SJSA1 (cell line): Measurements from ENCODE around the gene ATP13A2. TPM values are rescaled to one million over a fixed set of nuclear protein-coding genes. Genes with fewer than 3 reads are reported as not detected.
"Not testable (repeated sequence)": the region's sequence is repeated elsewhere in the genome, so short reads cannot be mapped to it uniquely, and the experiment has no call there.

Source experiments
- DNase-seq, 2 experiments: peaks; one replicate each; pipeline ENCODE4 v3.0.0-alpha.2; 2015 to 2020; ENCODE audit warnings: low spot score in 2 of 2, low read depth in 1 of 2
- H3K27ac ChIP-seq: fragments of 250-450 bp; sonication (Bioruptor Pico); 2 replicates; pipeline ENCODE4 v1.5.1; 2020; ENCODE audit warnings: mild to moderate bottlenecking, moderate library complexity
- H3K27me3 ChIP-seq: fragments of 250-450 bp; sonication (Bioruptor Pico); replicated peaks from 2 replicates; pipeline ENCODE4 v1.5.1; 2020; ENCODE audit warnings: mild to moderate bottlenecking, moderate library complexity
- H3K36me3 ChIP-seq: fragments of 250-450 bp; sonication (Bioruptor Pico); 2 replicates; pipeline ENCODE4 v1.5.1; 2020; ENCODE audit warnings: mild to moderate bottlenecking
- H3K4me1 ChIP-seq: fragments of 250-450 bp; sonication (Bioruptor Pico); replicated peaks from 2 replicates; pipeline ENCODE4 v1.6.1; 2021; ENCODE audit warnings: mild to moderate bottlenecking
- H3K4me3 ChIP-seq: fragments of 250-450 bp; sonication (Bioruptor Pico); 2 replicates; pipeline ENCODE4 v1.5.1; 2020; ENCODE audit warnings: mild to moderate bottlenecking
- H3K9me3 ChIP-seq: fragments of 250-450 bp; sonication (Bioruptor Pico); replicated peaks from 2 replicates; pipeline ENCODE4 v1.5.1; 2020; ENCODE audit warnings: mild to moderate bottlenecking
- total RNA-seq: library from RNA; depleted of rRNA; stranded (reverse); fragments of >200 nt; shearing (Covaris generic); gene quantifications from 2 replicates; pipeline ENCODE4 v1.2.3, GENCODE V29; 2014

Gene ATP13A2
- total RNA-seq, 1 experiment from 2014 or later: 15.2 TPM

- H3K4me1 ChIP-seq: peaks cover 11% of the 10 kb centered on the region
- H3K27me3 ChIP-seq: no peaks in the 10 kb centered on the region
- H3K36me3 ChIP-seq: no peaks in the 10 kb centered on the region
- no peak overlapping the region for H3K4me3 ChIP-seq
- H3K27ac ChIP-seq: no peak overlapping the region
- H3K9me3 ChIP-seq: no peaks in the 10 kb centered on the region
- no peak for DNase-seq
Observed at GRCh38 chr1:16975211-16975610, 36.5 kb downstream of the ATP13A2 start.

- Histone ChIP-seq H3K27me3 (no peaks in the 10 kb centered on the region), H3K4me3 (no peak overlapping the region), H3K27ac (no peak overlapping the region), H3K9me3 (no peaks in the 10 kb centered on the region), H3K36me3 (no peaks in the 10 kb centered on the region), H3K4me1 (peaks cover 4% of the 10 kb centered on the region; the same call in 1 of the 2 replicates)
- DNase-seq: no peak
Observed at GRCh38 chr1:16973215-16973614, 38.5 kb downstream of the ATP13A2 start.

DNA sequence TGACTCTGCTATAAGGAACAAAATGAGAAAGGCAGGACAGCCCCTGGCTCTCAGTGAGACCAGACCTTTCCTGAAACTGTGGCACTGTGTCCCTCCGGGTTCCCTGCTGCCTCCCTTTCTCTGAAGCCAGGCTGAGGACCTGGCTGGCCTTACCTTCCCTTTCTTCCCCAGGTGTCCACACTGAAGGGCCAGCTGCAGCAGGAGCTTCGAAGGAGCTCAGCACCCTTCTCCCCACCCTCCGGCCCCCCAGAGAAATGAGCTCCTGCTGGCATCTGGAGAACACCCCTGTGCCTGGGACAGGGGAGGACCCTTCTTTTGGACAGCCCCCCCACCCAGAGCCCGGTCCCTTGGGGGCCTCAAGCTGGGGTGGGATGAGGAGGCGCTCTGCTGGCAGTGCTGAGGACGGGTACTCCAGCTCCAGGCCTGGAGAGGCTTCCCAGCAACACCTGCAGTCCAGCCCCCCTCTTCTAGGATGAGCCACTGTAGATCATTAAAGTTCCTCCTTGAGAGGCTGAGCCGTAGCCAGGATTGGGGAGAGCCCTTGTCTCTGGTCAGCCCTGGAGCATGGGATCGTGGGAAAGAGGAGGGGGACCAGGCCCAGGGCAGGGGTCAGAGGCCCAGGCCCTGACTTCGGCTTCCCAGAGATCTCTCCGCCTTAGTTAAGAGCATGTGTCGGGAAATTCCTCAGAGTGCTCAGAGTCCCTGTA lies 39.4 kb downstream of the ATP13A2 start:
- H3K9me3 ChIP-seq: no peaks in the 10 kb centered on the region
- DNase-seq: peak in 1 of 2 experiments; percentile 31
- H3K4me1 ChIP-seq: peaks cover 10% of the 10 kb centered on the region
- H3K4me3 ChIP-seq: no peak overlapping the region
- H3K27ac ChIP-seq: no peak overlapping the region
- no peaks in the 10 kb centered on the region for H3K36me3 ChIP-seq
- no peaks in the 10 kb centered on the region for H3K27me3 ChIP-seq

DNA sequence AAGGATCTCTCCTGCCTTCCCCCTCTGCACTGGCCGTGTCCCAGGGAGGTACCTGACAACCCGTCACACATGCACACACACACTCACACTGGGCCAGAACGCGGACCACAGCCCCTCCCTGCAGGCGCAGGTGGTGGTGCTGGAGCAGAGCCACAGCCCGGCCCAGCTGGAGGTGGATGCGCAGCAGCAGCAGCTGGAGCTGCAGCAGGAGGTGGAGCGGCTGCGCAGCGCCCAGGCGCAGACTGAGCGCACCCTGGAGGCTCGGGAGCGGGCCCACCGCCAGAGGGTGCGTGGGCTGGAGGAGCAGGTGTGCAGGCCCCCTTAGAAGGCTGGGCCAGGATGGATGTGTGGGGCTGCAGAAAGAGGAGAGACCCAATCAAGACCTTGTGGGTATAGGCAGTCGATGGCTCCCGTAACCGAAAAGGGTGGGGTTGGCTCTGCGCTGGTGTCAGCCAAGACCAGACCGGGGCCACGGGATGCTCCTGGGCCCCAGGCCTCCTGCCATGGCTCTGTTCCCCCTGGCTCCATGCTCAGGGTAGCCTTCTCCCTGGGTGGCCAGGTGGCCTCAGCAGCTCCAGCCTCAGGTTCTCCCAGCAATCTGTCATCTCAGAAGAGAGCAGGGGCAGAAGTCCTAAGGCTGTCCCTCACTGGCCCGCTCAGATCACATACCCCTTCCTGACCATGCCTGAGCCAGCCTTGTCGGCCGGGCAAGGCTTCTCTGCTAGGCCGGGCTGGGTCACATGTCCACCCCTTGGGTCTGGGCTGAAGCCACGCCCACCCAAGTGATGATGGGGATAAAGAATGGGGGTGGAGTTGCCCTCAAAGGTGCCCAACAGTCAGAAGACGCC lies 40.2 kb downstream of the ATP13A2 start:
- no peak for DNase-seq

DNA sequence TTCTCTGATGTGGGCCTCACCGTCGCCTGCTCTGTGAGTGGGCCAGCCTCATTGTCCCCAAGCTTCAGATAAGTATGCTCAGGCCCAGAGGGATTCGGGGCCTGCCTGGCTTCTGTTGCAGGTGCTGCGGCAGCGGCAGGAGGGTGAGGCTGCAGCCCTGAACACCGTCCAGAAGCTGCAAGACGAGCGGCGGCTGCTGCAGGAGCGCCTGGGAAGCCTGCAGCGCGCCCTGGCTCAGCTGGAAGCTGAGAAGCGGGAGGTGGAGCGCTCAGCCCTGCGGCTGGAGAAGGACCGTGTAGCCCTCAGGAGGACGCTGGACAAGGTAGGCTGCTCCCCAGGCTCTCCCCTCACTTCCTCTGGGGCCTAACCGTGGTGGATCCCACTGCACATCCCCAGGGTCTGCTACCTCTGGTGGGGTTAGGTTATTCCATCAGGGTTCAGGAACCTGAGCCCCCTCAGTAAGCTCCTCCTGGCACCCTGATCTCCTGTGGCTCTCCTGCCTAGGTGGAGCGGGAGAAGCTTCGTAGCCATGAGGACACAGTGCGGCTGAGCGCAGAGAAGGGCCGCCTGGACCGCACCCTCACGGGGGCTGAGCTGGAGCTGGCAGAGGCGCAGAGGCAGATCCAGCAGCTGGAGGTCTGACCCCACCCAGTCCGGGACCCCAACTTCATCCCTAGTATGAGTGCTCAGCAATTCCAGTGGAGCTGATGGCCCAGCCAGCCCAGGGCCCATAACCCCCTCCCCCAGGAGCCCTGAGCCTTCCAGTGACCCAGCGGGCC lies 41.4 kb downstream of the ATP13A2 start:
- DNase-seq: no peak
- Histone ChIP-seq H3K27me3 (no peaks in the 10 kb centered on the region), H3K36me3 (no peaks in the 10 kb centered on the region), H3K27ac (no peak overlapping the region), H3K4me3 (no peak overlapping the region), H3K4me1 (peaks cover 14% of the 10 kb centered on the region), H3K9me3 (no peaks in the 10 kb centered on the region)

More for the DNA sequence above, 40.2 kb downstream of the ATP13A2 start:
- Histone ChIP-seq H3K4me1 (peaks cover 14% of the 10 kb centered on the region), H3K9me3 (no peaks in the 10 kb centered on the region), H3K27ac (no peak overlapping the region), H3K36me3 (no peaks in the 10 kb centered on the region), H3K4me3 (no peak overlapping the region), H3K27me3 (no peaks in the 10 kb centered on the region)

DNA sequence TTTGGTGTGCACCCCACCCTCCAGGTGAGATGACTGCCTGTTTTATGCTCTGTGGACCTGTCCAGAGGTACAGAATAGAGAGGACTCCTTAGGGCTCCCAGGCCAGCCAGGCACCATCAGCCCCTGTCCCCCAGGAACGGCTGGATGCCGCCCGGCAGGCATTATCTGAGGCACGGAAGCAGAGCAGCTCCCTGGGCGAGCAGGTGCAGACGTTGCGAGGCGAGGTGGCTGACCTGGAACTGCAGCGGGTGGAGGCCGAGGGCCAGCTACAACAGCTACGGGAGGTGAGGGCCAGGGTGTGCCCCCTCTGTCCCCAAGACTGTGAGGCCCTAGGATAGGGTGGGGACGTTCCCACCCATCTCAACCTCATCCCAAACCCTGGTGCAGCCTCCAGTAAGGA lies 42.1 kb downstream of the ATP13A2 start:
- Histone ChIP-seq H3K27ac (no peak overlapping the region), H3K4me1 (peaks cover 14% of the 10 kb centered on the region), H3K27me3 (no peaks in the 10 kb centered on the region), H3K4me3 (no peak overlapping the region), H3K36me3 (no peaks in the 10 kb centered on the region), H3K9me3 (no peaks in the 10 kb centered on the region)
- DNase-seq: no peak

GRCh38 chr1:16969057-16969611 lies 42.6 kb downstream of the ATP13A2 start:
- Histone ChIP-seq H3K4me1 (peaks cover 14% of the 10 kb centered on the region), H3K27me3 (no peaks in the 10 kb centered on the region), H3K27ac (no peak overlapping the region), H3K36me3 (no peaks in the 10 kb centered on the region), H3K9me3 (no peaks in the 10 kb centered on the region), H3K4me3 (no peak overlapping the region)
- DNase-seq: no peak

DNA sequence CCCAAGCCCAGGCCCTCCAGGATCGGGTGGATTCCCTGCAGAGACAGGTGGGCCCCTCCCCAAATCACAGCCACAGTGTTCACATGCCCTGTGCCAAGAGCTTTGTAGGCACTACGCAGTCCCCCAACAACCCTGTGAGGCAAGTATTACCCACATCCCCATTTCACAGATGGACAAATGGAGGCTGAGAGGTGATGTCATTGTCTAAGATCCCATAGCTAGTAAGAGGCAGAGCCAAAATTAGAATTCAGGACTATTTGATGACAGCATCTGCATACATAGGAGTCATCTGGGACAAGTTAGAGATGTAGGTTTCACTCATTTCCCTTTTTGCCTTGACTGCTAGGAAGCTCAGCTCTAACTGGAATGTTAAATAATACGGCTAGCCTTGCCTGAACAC lies 43.4 kb downstream of the ATP13A2 start:
- peaks cover 14% of the 10 kb centered on the region for H3K4me1 ChIP-seq
- H3K27ac ChIP-seq: no peak overlapping the region

GRCh38 chr1:16967962-16968361 lies 43.8 kb downstream of the ATP13A2 start:
- Histone ChIP-seq H3K27me3 (no peaks in the 10 kb centered on the region), H3K36me3 (no peaks in the 10 kb centered on the region), H3K9me3 (no peaks in the 10 kb centered on the region), H3K27ac (no peak overlapping the region), H3K4me1 (peaks cover 14% of the 10 kb centered on the region), H3K4me3 (no peak overlapping the region)
- no peak for DNase-seq

More for the DNA sequence above, 43.4 kb downstream of the ATP13A2 start:
- no peak for DNase-seq
- Histone ChIP-seq H3K4me3 (no peak overlapping the region), H3K9me3 (no peaks in the 10 kb centered on the region), H3K36me3 (no peaks in the 10 kb centered on the region), H3K27me3 (no peaks in the 10 kb centered on the region)

- H3K27ac ChIP-seq: no peak overlapping the region
- peak; percentile 75 to 77 for DNase-seq
- H3K27me3 ChIP-seq: no peaks in the 10 kb centered on the region
- no peaks in the 10 kb centered on the region for H3K36me3 ChIP-seq
- H3K4me3 ChIP-seq: no peak overlapping the region
- peaks cover 14% of the 10 kb centered on the region for H3K4me1 ChIP-seq
- H3K9me3 ChIP-seq: no peaks in the 10 kb centered on the region
Observed at GRCh38 chr1:16967095-16967575, 44.6 kb downstream of the ATP13A2 start.

DNA sequence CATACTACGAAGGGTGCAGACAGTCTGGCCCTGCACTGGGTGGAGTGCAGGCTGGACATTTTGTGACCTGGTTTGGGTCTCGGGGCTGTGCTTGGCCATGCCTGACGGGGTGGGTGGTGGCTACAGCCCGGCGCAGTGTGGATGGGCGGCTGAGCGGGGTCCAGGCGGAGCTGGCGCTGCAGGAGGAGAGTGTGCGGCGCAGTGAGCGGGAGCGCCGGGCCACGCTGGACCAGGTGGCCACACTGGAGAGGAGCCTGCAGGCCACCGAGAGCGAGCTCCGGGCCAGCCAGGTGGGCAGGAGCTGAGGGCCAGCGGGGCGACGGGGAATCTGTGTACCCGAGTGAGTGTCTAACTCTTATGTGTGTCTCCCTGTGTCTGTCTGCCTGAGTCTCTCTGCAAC lies 45.4 kb downstream of the ATP13A2 start:
- Histone ChIP-seq H3K27me3 (no peaks in the 10 kb centered on the region), H3K4me1 (peaks cover 11% of the 10 kb centered on the region), H3K4me3 (no peak overlapping the region), H3K36me3 (no peaks in the 10 kb centered on the region), H3K9me3 (no peaks in the 10 kb centered on the region; the same call in 1 of the 2 replicates), H3K27ac (no peak overlapping the region)
- DNase-seq: no peak

DNA sequence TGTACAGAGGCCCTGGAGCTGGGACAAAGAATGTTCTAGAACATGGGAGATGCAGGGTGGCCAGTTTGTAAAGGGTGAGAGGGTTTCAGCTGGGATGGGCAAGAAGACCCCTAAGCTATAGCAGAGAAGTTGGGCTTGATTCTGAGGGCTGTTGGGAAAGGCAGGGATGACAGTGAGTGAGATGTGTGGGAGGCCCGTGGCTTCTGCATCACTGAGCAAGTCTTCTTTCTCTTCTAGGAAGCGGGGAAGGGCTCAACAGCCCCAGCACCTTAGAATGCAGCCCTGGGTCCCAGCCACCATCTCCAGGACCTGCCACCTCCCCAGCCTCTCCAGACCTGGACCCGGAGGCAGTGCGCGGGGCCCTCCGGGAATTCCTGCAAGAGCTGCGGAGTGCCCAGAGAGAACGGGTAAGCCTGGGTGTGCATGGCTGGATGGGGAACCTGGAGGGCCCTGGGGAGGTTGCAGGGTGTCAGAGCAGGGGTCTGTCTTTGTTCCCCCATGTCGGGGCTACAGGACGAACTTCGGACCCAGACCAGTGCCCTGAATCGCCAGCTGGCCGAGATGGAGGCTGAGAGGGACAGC lies 46.2 kb downstream of the ATP13A2 start:
- DNase-seq: no peak
- no peaks in the 10 kb centered on the region for H3K36me3 ChIP-seq
- H3K9me3 ChIP-seq: no peaks in the 10 kb centered on the region; the same call in 1 of the 2 replicates
- H3K27ac ChIP-seq: no peak overlapping the region
- no peak overlapping the region for H3K4me3 ChIP-seq
- H3K27me3 ChIP-seq: no peaks in the 10 kb centered on the region
- peaks cover 17% of the 10 kb centered on the region for H3K4me1 ChIP-seq

DNA sequence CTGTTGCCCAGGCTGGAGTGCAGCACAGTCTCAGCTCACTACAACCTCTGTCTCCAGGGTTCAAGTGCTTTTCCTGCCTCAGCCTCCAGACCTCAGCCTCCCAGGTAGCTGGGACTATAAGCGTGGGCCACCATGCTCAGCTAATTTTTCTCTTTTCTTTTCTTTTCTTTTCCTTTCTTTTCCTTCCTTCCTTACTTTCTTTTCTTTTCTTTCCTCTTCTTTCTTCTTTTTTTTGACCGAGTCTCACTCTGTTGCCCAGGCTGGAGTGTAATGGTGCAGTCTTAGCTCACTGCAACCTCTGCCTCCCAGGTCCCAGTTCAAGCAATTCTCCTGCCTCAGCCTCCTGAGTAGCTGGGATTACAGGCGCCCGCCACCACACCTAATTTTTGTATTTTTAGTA lies 47.6 kb downstream of the ATP13A2 start:
- H3K27ac ChIP-seq, DNase-seq, H3K9me3 ChIP-seq, H3K4me3 ChIP-seq, H3K27me3 ChIP-seq, H3K36me3 ChIP-seq: not testable (repeated sequence)
- peaks cover 23% of the 10 kb centered on the region for H3K4me1 ChIP-seq
